HG03439 (cell line): ENCODE measurements around the gene HDLBP.

Experiments
- ATAC-seq: cut with Tn5 transposase; IDR thresholded peaks from one replicate; pipeline ENCODE4 v1.9.1; 2021; ENCODE audit warnings: mild to moderate bottlenecking, moderate library complexity; ENCODE audit not compliant: unreplicated experiment

Gene HDLBP

DNA sequence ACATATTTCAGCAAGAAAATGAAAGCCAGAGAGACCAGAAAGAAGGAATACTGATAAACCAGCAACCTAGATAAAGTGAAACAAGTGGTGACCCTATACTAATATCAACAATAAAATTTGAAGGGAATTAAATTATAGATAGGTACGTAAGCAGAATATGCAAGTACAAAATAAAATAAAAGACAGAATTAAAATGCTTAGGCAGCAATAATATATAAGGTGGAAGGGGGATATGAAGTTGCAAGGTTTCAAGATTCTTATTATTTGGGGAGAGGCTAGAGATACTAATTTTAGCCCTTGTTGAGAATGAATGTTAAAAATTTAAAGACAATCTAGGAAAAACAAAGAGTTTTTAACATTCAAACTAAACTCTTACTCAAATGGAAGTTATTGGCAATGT, 39.6 kb downstream of the HDLBP start:
- ATAC-seq = no peak

DNA sequence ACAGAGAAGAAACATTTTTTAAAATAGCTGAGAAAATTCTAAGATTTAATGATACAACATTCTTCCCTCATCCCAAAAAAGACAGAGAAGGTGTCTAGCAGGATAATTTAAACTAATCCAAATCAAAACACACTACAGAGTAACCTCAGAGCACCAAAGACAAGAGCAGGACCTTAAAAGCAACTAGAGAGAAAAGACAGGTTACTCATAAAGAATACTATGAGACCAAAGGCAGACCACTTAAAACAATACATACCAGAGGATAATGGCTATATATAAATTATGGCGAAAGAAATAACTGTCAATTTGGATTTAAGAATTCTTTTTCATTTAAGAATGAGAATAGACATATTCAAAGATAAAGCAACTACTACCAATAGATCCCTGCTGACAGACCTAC, 40.0 kb downstream of the HDLBP start:
- ATAC-seq = no peak

DNA sequence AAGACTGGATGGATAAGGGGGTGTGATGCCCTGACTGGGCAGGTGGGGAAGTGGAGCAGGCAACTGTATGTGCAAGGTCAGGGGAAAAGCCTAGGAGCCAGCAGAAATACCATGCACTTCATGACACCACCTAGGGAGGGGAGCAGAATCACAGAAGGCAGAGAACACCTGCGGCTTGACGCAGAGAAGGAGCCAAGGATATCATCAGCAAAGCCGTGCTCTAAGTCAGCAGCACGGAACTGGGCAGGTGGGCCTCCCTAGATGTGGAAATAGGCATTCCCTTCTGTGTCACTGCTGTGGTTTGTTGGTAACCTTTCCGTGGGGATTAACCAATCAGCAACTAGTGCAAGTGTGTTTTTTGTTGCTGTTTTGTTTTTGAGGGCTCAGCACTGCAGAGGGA, 41.3 kb downstream of the HDLBP start:
- ATAC-seq = no peak

DNA sequence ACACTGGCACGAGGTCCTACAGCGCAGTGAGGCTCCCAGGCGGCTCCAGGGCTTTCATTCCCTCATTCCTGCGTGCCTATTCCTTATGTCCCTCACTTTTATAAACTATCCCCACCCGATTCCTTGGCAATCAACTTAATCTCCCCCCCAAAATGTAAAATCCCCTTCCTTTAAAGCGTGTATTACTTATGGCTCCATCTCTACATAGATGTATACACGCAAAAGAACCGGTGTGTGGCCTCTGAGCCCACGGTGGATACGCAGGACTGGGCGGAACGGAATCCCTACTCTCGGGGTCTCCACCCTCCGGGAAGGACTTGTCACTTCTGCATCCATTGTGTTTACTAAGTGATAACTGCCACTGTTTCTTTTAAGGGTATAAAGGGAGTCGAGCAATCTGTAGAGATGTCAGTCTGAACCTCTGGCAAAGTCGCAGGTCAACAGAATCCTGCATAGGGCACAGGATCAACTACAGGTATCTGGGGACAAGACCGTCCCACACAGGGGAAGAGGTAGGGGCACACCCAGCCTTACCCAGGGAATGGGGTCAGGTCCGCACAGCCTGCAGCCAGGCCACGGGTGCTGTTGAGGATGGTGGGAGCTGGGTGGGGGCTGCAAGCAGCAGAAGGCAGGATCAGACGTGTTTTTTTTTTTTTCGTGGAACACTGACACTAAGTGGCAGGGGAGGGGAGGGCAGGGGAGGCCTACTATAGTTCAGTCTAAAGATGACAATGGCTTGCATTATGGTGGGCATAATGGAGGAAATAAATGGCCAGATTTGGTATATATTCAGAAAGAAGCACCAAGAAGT, 42.1 kb downstream of the HDLBP start:
- ATAC-seq = no peak

DNA sequence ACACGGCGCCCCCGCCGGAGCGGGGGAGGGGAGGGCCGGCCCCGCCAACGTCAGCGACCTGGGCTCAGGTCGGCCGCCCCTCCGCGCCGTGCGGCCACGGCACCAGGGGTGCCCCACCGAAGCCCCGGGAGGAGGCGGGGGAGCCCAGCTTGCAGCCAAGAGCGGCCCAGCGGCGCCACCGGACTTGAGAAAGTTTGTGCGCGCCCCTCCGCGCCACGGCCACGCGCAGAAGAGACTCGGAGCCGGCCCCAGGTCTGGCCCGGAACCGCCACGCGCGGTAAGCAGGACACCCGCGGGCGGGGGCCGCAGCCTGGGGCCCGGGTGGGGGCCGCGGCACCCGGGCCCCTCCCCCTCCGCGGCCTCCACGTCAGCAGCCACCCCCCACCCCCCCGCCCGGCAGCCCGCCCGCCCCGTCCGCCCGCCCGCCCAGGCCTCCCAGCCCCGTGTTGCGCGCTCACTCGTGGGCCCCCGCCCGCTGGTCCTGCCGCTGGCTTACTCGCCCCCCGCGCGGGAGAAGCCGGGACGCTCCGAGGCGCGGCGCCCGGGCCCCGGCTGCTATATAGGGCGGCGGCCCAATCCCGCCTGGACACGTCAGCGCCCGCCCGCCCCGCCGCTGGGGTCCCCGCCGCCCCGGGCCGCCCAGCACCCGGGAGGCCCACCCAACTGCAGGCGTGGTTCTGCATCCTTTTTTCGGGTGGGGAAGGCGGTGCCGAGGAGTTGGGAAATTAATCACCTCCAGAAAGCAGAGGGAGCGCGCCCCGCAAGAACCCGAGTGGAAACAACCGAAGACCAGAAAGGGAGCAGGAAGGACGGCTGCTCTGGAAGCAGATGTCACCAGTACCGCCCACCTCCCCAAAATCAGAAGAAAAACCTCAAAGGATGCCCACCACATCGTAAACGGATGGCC, 42.9 kb downstream of the HDLBP start:
- ATAC-seq = peak; percentile 48

DNA sequence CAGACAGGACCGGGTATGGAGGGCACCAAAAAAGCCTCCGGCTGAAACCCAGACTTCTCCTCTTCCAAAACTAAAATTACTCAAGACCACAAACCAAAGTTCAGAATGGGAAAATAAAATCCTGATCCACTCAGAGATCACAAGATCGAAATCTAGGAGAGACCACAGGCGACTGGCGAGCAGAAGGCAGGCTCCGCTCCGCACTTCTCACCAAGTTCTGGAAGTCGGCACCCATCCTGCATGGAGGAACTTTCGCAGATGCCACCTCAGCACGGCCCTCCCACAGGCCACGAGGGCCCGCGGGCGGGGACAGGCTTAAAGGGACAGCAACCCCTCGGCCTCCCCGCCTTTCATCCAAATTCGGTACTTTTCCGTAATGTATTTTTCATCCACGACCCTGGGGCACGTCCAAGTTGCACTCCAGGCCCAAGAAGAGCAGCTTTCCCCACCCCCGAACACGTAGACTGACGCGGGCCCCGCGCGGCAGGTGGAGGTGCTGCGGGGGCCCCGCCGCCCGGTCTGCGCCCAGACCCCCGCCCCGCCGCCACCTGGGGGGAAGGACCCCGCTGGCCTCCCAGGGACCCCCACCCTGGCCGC, 43.7 kb downstream of the HDLBP start:
- ATAC-seq = peak; percentile 43

DNA sequence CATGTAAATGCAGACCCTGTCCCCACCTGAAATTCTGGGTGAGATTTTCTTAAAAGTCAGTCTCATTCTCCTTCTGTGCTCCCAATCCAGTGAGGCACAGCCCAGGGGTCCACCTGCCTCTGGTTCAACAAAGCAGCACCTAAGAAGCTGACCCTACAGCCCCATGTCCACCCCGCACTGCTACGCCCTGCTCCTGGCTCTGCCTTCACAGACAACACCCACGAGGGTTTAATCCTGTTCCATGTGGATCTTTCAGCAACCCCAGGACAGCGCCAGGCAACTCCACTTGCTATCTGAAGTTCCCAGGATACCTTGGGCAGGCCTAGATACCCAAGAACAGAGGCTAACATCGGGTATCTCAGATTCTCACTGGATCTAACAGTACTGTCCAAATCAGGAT, 44.9 kb downstream of the HDLBP start:
- ATAC-seq = no peak

DNA sequence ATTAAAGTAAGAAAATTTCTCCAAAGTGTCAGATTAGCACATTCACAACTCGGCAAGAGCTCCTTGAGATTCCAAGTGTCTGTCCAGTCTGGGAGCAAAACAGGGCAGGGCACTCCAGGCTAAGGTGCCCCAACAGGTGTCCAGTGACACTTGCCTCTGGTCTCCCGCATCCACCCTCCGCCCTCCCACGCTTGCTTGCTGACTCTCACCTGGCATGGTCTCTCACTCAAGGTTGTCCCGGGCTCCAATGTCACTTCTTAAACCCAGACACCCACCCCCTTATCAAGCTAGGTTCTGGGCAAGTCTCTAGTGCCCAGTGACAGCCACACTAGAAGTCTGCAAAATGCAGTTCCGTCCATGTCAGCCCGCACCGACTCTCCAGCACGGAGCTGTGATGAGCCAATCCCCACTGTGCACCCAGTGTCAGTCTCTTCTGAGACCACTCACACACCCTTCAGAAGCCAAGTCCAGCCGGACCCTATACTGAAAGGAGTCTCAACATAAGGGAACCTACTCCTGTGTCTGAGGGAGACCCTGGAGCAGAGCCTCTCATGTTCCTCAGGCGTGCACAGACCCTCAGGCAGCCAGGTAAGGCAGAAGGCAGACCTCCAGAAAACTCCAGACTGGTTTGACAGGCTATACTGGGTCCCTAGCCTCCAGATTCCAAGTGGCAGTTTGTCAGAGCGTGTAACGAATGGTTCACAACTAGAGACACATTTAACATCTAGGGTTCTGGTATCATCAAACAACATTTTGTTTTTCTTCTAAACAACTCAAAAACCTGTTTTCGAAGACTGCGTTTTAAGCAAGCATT, 45.6 kb downstream of the HDLBP start:
- no peak for ATAC-seq

DNA sequence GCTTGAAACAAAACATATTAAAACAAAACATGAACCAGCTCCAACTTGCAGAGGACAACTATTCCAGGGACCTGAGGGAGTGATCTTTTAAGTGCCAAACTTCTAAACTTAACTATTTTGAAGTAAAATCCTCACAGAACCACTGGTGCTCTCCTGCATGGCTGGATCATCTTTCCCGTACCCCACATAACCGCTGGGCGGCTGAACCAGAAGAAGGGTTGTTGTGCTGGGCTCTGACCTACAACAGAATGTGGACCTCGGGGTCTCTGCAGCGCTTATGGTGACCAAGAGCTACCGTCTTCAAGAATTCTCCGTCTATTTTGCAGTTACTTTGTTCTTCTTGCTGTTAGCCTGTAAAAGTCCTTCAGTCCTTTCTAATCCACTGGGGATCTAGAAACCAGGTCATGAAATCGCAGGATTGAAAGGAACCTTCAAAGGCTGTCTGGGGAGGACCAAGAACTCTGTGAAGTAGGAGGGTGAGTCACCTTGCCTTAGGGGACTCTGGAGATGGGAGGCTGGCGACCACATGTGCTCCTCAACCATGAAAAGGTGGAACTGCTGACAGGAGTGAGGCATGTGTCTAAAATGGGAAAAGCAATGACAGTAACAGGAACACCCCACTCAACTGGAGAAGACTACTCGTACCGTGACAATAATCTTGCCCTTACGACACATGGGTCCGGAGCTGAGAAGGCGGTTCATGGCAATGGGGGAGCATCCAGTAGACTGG, 46.6 kb downstream of the HDLBP start:
- ATAC-seq = no peak

DNA sequence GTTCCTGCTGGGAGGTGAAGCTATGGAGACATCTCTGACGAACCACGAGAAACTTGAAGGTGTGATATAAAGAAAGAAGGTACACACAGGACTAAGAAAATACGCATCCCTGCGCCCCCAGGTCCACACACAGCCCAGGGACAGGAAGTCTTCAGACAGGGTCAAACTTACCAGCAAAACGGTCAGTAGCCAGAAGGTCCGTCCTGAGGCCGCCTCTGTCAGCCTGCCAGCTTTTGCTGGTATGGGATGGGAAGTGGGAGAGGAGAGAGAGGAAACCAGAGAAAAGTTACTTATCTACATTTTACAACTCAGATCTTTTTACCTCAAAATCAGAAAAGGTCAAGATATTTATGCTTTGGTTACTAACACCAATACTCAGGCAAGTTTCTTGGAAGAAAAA, 47.2 kb downstream of the HDLBP start:
- ATAC-seq = no peak

DNA sequence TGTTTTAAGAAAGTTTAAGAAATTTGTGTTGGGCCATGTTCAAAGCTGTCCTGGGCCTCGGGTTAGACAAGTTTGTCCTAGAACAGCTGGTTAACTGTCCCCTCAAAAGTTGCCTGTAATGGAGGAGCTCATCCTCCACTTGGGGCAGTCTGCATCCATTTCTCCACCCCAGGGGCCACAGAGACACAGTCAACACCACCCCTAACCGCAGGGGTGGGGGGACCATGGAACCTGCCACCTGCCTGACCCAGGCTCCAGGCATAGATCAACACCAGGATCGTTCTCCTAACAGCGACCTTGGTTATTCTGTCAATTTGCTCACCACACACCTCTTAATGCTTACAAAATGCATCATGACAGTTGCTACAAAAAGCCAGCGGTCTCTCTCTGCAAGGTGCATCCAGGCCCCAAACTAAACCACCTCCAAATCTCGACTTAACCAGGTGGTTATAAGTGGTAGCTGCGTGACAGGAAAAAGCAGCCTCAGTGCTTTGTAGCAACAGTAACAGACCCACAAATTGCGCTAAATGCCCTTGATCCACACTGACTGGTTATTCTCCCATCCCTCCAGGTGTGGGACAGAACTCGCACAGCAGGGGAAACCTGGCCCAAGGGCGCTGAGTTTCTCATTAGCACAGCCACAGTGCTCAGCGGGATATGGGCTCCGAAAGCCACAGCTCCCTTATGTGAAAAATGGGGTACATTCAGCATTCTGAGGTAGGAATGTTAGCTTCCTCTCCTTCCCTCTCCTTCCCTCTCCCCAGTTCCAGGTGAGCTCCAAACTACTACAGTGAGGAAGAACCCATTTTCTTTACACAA, 48.0 kb downstream of the HDLBP start:
- ATAC-seq = no peak

DNA sequence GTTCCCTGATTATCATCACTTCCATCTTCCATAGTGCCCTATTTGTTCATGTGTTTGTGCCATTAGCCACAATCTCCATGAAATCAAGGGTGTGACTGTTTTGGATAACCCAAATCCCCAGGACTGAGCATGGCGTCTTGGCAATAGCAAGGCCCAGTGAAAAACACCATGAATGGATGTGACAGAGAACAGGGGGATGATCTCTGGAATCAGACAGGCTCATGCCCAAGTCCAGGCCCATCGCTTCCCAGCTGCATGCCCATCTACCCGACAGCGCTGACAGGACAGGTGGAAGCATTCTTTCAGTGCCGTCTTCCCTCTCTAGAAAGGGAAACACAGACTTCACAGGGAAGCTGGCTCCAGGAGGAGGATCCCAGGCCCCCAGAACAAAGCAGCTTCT, 50.0 kb downstream of the HDLBP start:
- no peak for ATAC-seq

DNA sequence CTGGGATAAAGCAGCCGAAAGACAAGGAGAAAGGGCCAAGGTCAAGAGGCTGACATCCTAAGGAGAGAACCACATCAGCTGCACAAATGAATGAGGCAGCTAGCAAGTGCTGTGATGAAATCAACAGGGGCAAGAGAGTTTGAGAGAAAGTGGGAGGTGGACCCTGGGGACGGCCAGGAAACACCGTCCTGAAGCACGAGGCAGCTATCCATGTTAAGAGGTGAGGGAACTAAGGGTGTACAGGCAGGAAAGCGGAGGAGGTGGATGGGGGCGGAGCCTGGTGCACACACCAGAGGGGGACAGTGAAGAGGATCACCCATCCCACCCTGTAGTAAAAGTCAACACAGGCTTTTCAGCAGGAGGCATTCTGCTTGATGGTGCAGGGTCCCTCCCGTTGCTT, 52.4 kb downstream of the HDLBP start:
- ATAC-seq = no peak

DNA sequence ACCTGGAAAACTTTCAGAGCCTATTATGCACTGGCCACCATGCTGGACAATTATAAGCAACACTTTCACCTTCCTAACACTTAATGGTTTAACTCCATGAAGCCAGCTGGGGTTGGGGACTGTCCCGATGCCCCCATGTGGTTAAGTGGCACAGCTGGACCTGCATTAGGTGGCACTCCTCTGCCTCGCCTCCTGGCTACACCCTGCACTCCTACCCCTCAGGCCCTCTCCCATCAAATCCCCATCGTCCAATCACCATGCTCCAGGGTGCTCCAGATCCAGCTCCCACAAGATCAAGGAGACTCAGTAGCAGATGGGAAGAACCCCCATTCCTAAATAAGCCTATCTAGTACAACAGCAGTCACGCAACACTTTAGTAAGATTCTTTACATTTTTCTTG, 53.8 kb downstream of the HDLBP start:
- no peak for ATAC-seq

DNA sequence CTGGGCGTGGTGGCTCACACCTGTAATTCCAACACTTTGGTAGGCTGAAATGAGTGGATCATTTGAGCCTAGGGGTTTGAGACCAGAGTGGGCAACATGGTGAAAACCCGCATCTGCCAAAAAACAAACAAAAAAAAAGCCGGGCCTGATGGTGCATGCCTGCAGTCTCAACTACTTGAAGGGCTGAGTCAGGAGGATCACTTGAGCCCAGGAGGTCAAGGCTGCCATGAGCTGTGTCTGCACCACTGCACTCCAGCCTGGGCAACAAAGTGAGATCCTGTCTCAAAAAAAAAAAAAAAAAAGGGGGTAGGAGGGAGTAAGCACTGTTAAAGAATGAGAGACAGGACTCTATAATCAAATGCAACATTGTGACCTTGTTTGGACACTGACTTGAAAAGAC, 54.6 kb downstream of the HDLBP start:
- ATAC-seq = no peak

DNA sequence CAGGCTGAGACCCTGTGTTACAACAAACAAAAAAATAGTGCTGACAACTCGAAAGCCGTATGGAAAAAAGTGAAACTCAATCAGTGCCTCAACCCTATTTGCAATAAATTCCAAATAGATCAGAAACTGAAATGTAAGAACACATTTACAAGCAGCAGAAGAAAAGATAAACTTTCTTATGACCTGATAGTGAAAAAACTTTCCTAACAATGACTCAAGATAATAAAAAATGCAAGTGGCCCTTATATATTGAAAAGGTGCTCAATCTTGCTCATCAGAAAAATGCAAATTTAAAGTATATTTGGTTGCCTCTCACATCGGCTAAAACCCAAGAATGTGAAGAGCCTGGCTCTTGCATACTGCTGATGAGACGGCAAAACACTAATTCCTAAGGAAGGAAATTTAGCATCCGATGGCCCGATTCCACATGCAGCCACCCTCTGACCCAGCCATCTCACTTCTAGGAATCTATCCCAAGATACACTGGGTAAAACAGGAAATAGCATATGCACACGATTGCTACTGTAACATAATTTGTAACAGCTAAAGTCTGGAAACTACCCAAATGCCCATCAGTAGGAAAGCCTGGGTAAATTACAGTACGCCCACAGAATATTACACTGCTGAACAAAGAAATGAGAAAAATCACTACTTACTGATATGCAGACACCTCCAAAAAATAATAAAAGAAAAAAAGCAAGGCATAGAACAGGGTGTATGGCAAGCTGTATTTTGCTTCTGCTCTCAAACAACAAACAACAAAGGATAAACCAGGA, 56.8 kb downstream of the HDLBP start:
- ATAC-seq = no peak

DNA sequence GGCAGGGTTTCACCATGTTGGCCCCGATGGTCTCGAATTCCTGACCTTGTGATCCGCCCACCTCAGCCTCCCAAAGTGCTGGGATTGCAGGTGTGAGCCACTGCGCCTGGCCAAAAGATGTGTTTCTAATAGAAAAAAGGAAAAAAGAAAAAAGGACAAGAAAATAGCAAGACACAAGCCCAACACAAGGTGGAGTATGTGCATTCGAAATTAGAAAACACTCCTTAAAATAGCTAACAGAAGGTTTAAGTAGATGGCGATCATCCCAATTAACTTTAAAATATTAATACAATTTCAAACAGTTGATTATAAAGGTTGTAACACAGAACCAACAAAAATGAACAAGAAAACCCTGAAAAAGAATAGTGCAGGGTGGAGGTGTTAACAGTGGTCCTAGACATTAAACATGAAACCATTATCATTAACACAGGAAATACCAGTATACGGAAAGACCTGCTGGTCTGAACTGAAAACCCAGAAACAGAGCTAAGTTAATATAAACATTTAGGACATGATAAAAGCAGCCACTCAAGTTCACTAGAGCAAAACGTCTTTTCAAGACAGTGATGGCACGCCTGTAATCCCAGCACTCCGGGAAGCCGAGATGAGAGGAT, 57.9 kb downstream of the HDLBP start:
- ATAC-seq = no peak

DNA sequence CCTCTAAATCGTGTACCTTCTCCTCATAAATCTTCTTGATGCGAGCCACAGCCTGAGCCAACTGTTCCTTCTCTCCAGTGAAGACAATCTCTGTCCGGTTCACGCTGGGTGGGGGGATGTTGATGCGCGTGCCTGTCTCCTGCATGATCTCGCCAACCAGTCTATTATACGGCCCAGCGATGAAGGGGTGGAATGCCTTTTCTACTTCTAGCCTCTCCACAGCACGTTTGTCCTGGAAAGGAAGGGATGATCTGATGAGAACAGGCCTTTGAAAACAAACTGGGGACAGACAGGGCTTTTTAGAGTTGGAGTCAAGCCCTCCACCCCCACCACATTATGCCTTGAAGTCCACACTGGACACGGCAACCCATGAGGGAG, 59.3 kb downstream of the HDLBP start:
- ATAC-seq = no peak
